Type B pancreatic cell (in vitro differentiated cells): ENCODE measurements around the gene CYSRT1. TPM values are rescaled to one million over a fixed set of nuclear protein-coding genes. Genes with fewer than 3 reads are reported as not detected.
A peak's percentile ranks its signal among the peaks of the same experiment; 100 is the strongest.
"Not testable (repeated sequence)": the region's sequence is repeated elsewhere in the genome, so short reads cannot be mapped to it uniquely, and the experiment has no call there.

ENCODE experiments used
- DNase-seq: peaks from one replicate; pipeline ENCODE4 v3.0.0; 2021; ENCODE audit warnings: mixed read lengths; ENCODE audit not compliant: unreplicated experiment; ENCODE audit errors: extremely low spot score
- H3K27ac Mint-ChIP-seq: 2 replicates; pipeline ENCODE4 v1.8.0; 2021; ENCODE audit warnings: mild to moderate bottlenecking, mixed read lengths
- H3K27me3 Mint-ChIP-seq: 2 replicates; pipeline ENCODE4 v1.8.0; 2021; ENCODE audit warnings: mixed read lengths
- H3K36me3 Mint-ChIP-seq: 2 replicates; pipeline ENCODE4 v1.8.0; 2021; ENCODE audit warnings: mixed read lengths
- H3K4me1 Mint-ChIP-seq: one replicate; pipeline ENCODE4 v1.8.0; 2021; ENCODE audit warnings: mixed read lengths; ENCODE audit not compliant: unreplicated experiment
- H3K4me3 Mint-ChIP-seq: 2 replicates; pipeline ENCODE4 v1.8.0; 2021; ENCODE audit warnings: mild to moderate bottlenecking, mixed read lengths
- H3K9me3 Mint-ChIP-seq: 2 replicates; pipeline ENCODE4 v1.8.0; 2021; ENCODE audit warnings: mixed read lengths
- CTCF ChIP-seq: fragments of 200-600 bp; sonication (generic); conservative IDR thresholded peaks from 2 replicates; pipeline ENCODE4 v1.5.0; 2021; ENCODE audit warnings: antibody characterized with exemption, mild to moderate bottlenecking
- total RNA-seq: library from RNA; stranded (reverse); gene quantifications from 2 replicates; pipeline ENCODE4 v1.2.1, GENCODE V29; 2021; ENCODE audit warnings: low replicate concordance

Gene CYSRT1
- total RNA-seq, 1 donor from 2014 or later, result 1.5 TPM

GRCh38 chr9:137262173-137262908 lies 37.4 kb downstream of the CYSRT1 start:
- not testable (repeated sequence) for H3K27ac Mint-ChIP-seq, H3K4me1 Mint-ChIP-seq, H3K4me3 Mint-ChIP-seq, H3K9me3 Mint-ChIP-seq, H3K36me3 Mint-ChIP-seq, DNase-seq, H3K27me3 Mint-ChIP-seq
- TF ChIP-seq CTCF, result peak; percentile 68

- Mint-ChIP-seq H3K27ac (no peak overlapping the region), H3K9me3 (no peaks in the 10 kb centered on the region), H3K27me3 (no peaks in the 10 kb centered on the region), H3K4me3 (no peak overlapping the region), H3K4me1 (no peaks in the 10 kb centered on the region), H3K36me3 (no peaks in the 10 kb centered on the region)
- no peak for DNase-seq
- no peak for TF ChIP-seq CTCF
Observed at GRCh38 chr9:137262909-137263285, 37.9 kb downstream of the CYSRT1 start.

GRCh38 chr9:137263506-137263905 lies 38.5 kb downstream of the CYSRT1 start:
- Mint-ChIP-seq H3K4me1 (no peaks in the 10 kb centered on the region), H3K9me3 (no peaks in the 10 kb centered on the region), H3K27me3 (no peaks in the 10 kb centered on the region), H3K36me3 (no peaks in the 10 kb centered on the region), H3K27ac (no peak overlapping the region), H3K4me3 (no peak overlapping the region)
- TF ChIP-seq CTCF, result no peak
- DNase-seq, result no peak

- TF ChIP-seq CTCF, result no peak
- Mint-ChIP-seq H3K27me3 (no peaks in the 10 kb centered on the region), H3K4me1 (no peaks in the 10 kb centered on the region), H3K9me3 (no peaks in the 10 kb centered on the region), H3K4me3 (no peak overlapping the region), H3K36me3 (no peaks in the 10 kb centered on the region), H3K27ac (no peak overlapping the region)
- DNase-seq, result no peak
Observed at GRCh38 chr9:137264067-137264466, 39.1 kb downstream of the CYSRT1 start.

- no peak overlapping the region for H3K27ac Mint-ChIP-seq
- H3K9me3 Mint-ChIP-seq, result no peaks in the 10 kb centered on the region
- no peaks in the 10 kb centered on the region for H3K36me3 Mint-ChIP-seq
- TF ChIP-seq CTCF, result no peak
- DNase-seq, result no peak
- H3K27me3 Mint-ChIP-seq, result no peaks in the 10 kb centered on the region
- no peak overlapping the region for H3K4me3 Mint-ChIP-seq
- H3K4me1 Mint-ChIP-seq, result no peaks in the 10 kb centered on the region
Observed at GRCh38 chr9:137265496-137266161, 40.7 kb downstream of the CYSRT1 start.
